Measurements from ENCODE around the gene CRYZL1.
A peak's percentile ranks its signal among the peaks of the same experiment; 100 is the strongest.
"Not testable (repeated sequence)": the region's sequence is repeated elsewhere in the genome, so short reads cannot be mapped to it uniquely, and the experiment has no call there.

CRYZL1 gene

GRCh38 chr21:33618407-33618806 lies 23.1 kb downstream of the CRYZL1 start:
- no peak overlapping the region for H3K27ac ChIP-seq (ENCODE audit: low read length)
- H3K9me3 ChIP-seq (ENCODE audit: control insufficient read depth in 1 of 2, low read length in 2 of 2) = no peaks in the 10 kb centered on the region
- H3K27me3 ChIP-seq (ENCODE audit: low read depth, low read length) = no peaks in the 10 kb centered on the region
- H3K4me1 ChIP-seq (ENCODE audit: control insufficient read depth in 1 of 2, insufficient read depth in 2 of 2, low read length in 2 of 2) = no peaks in the 10 kb centered on the region
- no peak overlapping the region for H3K4me3 ChIP-seq (ENCODE audit: low read depth in 1 of 2, low read length in 2 of 2)
- H3K36me3 ChIP-seq (ENCODE audit: control insufficient read depth in 1 of 2, insufficient read depth in 2 of 2, low read length in 2 of 2) = peaks cover 3 to 26% of the 10 kb centered on the region in 2 donors

GRCh38 chr21:33617565-33617964 lies 24.0 kb downstream of the CRYZL1 start:
- not testable (repeated sequence) for H3K9me3 ChIP-seq (ENCODE audit: control insufficient read depth in 1 of 2, low read length in 2 of 2); H3K27ac ChIP-seq (ENCODE audit: low read length); H3K4me3 ChIP-seq (ENCODE audit: low read depth in 1 of 2, low read length in 2 of 2); H3K4me1 ChIP-seq (ENCODE audit: control insufficient read depth in 1 of 2, insufficient read depth in 2 of 2, low read length in 2 of 2); H3K27me3 ChIP-seq (ENCODE audit: low read depth, low read length)
- peaks cover 11 to 27% of the 10 kb centered on the region in 2 donors for H3K36me3 ChIP-seq (ENCODE audit: control insufficient read depth in 1 of 2, insufficient read depth in 2 of 2, low read length in 2 of 2)

GRCh38 chr21:33611006-33611744 lies 30.4 kb downstream of the CRYZL1 start:
- H3K27ac ChIP-seq (ENCODE audit: low read length) = no peak overlapping the region
- H3K9me3 ChIP-seq (ENCODE audit: control insufficient read depth in 1 of 2, low read length in 2 of 2) = no peaks in the 10 kb centered on the region
- no peak overlapping the region for H3K4me3 ChIP-seq (ENCODE audit: low read depth in 1 of 2, low read length in 2 of 2)
- no peaks in the 10 kb centered on the region for H3K4me1 ChIP-seq (ENCODE audit: control insufficient read depth in 1 of 2, insufficient read depth in 2 of 2, low read length in 2 of 2)
- H3K27me3 ChIP-seq (ENCODE audit: low read depth, low read length) = no peaks in the 10 kb centered on the region
- peaks cover 10 to 14% of the 10 kb centered on the region in 2 donors for H3K36me3 ChIP-seq (ENCODE audit: control insufficient read depth in 1 of 2, insufficient read depth in 2 of 2, low read length in 2 of 2)

- Histone ChIP-seq H3K4me3 (ENCODE audit: low read depth in 1 of 2, low read length in 2 of 2) (no peak overlapping the region), H3K4me1 (ENCODE audit: control insufficient read depth in 1 of 2, insufficient read depth in 2 of 2, low read length in 2 of 2) (no peaks in the 10 kb centered on the region), H3K27ac (ENCODE audit: low read length) (no peak overlapping the region), H3K27me3 (ENCODE audit: low read depth, low read length) (no peaks in the 10 kb centered on the region), H3K36me3 (ENCODE audit: control insufficient read depth in 1 of 2, insufficient read depth in 2 of 2, low read length in 2 of 2) (peaks cover 10 to 12% of the 10 kb centered on the region in 2 donors), H3K9me3 (ENCODE audit: control insufficient read depth in 1 of 2, low read length in 2 of 2) (no peaks in the 10 kb centered on the region)
Measured at GRCh38 chr21:33608559-33608958, 33.0 kb downstream of the CRYZL1 start.

GRCh38 chr21:33598051-33598450 lies 43.5 kb downstream of the CRYZL1 start:
- Histone ChIP-seq H3K4me3 (ENCODE audit: low read depth in 1 of 2, low read length in 2 of 2) (no peak overlapping the region), H3K27me3 (ENCODE audit: low read depth, low read length) (no peaks in the 10 kb centered on the region), H3K4me1 (ENCODE audit: control insufficient read depth in 1 of 2, insufficient read depth in 2 of 2, low read length in 2 of 2) (no peaks in the 10 kb centered on the region), H3K27ac (ENCODE audit: low read length) (no peak overlapping the region), H3K36me3 (ENCODE audit: control insufficient read depth in 1 of 2, insufficient read depth in 2 of 2, low read length in 2 of 2) (peaks cover 28 to 53% of the 10 kb centered on the region in 2 donors), H3K9me3 (ENCODE audit: control insufficient read depth in 1 of 2, low read length in 2 of 2) (no peaks in the 10 kb centered on the region)

GRCh38 chr21:33588485-33589335 lies 52.8 kb downstream of the CRYZL1 start, which contains the start of gene DONSON:
Gene DONSON, minus strand, starts transcription at chr21:33588684. Its CDS starts 43 bp downstream, at chr21:33588641.
- no peaks in the 10 kb centered on the region for H3K9me3 ChIP-seq (ENCODE audit: control insufficient read depth in 1 of 2, low read length in 2 of 2)
- H3K27me3 ChIP-seq (ENCODE audit: low read depth, low read length) = no peaks in the 10 kb centered on the region
- peaks cover 6% of the 10 kb centered on the region in 2 donors for H3K4me1 ChIP-seq (ENCODE audit: control insufficient read depth in 1 of 2, insufficient read depth in 2 of 2, low read length in 2 of 2)
- H3K27ac ChIP-seq (ENCODE audit: low read length) = peak within 1 kb of the TSS; percentile 71
- no peaks in the 10 kb centered on the region for H3K36me3 ChIP-seq (ENCODE audit: control insufficient read depth in 1 of 2, insufficient read depth in 2 of 2, low read length in 2 of 2)
- peak within 1 kb of the TSS; percentile 84 to 92 for H3K4me3 ChIP-seq (ENCODE audit: low read depth in 1 of 2, low read length in 2 of 2)

- Histone ChIP-seq H3K4me3 (ENCODE audit: low read depth in 1 of 2, low read length in 2 of 2) (peak overlapping the region; percentile 71 to 84), H3K27me3 (ENCODE audit: low read depth, low read length) (no peaks in the 10 kb centered on the region), H3K4me1 (ENCODE audit: control insufficient read depth in 1 of 2, insufficient read depth in 2 of 2, low read length in 2 of 2) (peaks cover 6% of the 10 kb centered on the region in 2 donors), H3K9me3 (ENCODE audit: control insufficient read depth in 1 of 2, low read length in 2 of 2) (no peaks in the 10 kb centered on the region), H3K36me3 (ENCODE audit: control insufficient read depth in 1 of 2, insufficient read depth in 2 of 2, low read length in 2 of 2) (no peaks in the 10 kb centered on the region), H3K27ac (ENCODE audit: low read length) (peak overlapping the region; percentile 16)
Measured at GRCh38 chr21:33587792-33588484, 53.6 kb downstream of the CRYZL1 start.

- H3K4me3 ChIP-seq (ENCODE audit: low read depth in 1 of 2, low read length in 2 of 2) = no peak overlapping the region
- H3K27me3 ChIP-seq (ENCODE audit: low read depth, low read length) = no peaks in the 10 kb centered on the region
Measured at GRCh38 chr21:33586927-33587326, 54.6 kb downstream of the CRYZL1 start.

GRCh38 chr21:33584455-33584854 lies 57.1 kb downstream of the CRYZL1 start:
- peaks cover 0 to 5% of the 10 kb centered on the region in 2 donors for H3K36me3 ChIP-seq (ENCODE audit: control insufficient read depth in 1 of 2, insufficient read depth in 2 of 2, low read length in 2 of 2)
- peaks cover 5 to 6% of the 10 kb centered on the region in 2 donors for H3K4me1 ChIP-seq (ENCODE audit: control insufficient read depth in 1 of 2, insufficient read depth in 2 of 2, low read length in 2 of 2)
- H3K9me3 ChIP-seq (ENCODE audit: control insufficient read depth in 1 of 2, low read length in 2 of 2) = no peaks in the 10 kb centered on the region
- H3K4me3 ChIP-seq (ENCODE audit: low read depth in 1 of 2, low read length in 2 of 2) = no peak overlapping the region
- no peaks in the 10 kb centered on the region for H3K27me3 ChIP-seq (ENCODE audit: low read depth, low read length)
- no peak overlapping the region for H3K27ac ChIP-seq (ENCODE audit: low read length)

More at GRCh38 chr21:33586927-33587326, 54.6 kb downstream of the CRYZL1 start:
- Histone ChIP-seq H3K4me1 (ENCODE audit: control insufficient read depth in 1 of 2, insufficient read depth in 2 of 2, low read length in 2 of 2) (peaks cover 6% of the 10 kb centered on the region in 2 donors), H3K27ac (ENCODE audit: low read length) (no peak overlapping the region), H3K36me3 (ENCODE audit: control insufficient read depth in 1 of 2, insufficient read depth in 2 of 2, low read length in 2 of 2) (peaks cover 0 to 5% of the 10 kb centered on the region in 2 donors), H3K9me3 (ENCODE audit: control insufficient read depth in 1 of 2, low read length in 2 of 2) (no peaks in the 10 kb centered on the region)

- Histone ChIP-seq H3K9me3 (ENCODE audit: control insufficient read depth in 1 of 2, low read length in 2 of 2) (no peaks in the 10 kb centered on the region), H3K27me3 (ENCODE audit: low read depth, low read length) (no peaks in the 10 kb centered on the region), H3K27ac (ENCODE audit: low read length) (no peak overlapping the region), H3K36me3 (ENCODE audit: control insufficient read depth in 1 of 2, insufficient read depth in 2 of 2, low read length in 2 of 2) (peaks cover 28 to 31% of the 10 kb centered on the region in 2 donors), H3K4me1 (ENCODE audit: control insufficient read depth in 1 of 2, insufficient read depth in 2 of 2, low read length in 2 of 2) (peaks cover 0 to 4% of the 10 kb centered on the region in 2 donors), H3K4me3 (ENCODE audit: low read depth in 1 of 2, low read length in 2 of 2) (no peak overlapping the region)
Measured at GRCh38 chr21:33578959-33579542, 62.5 kb downstream of the CRYZL1 start.

Data from muscle layer of duodenum (tissue), 2 donors.